GM12878 (cell line): ENCODE data around the gene ANKRD11. TPM values are rescaled to one million over a fixed set of nuclear protein-coding genes. Genes with fewer than 3 reads are reported as not detected.

Experiments
- CUX1 ChIP-seq: IDR thresholded peaks from 2 replicates; pipeline ENCODE4 v1.6.1; 2012; ENCODE audit warnings: improper control_type of control experiment, low read depth, low read length; ENCODE audit not compliant: insufficient replicate concordance
- EGR1 ChIP-seq, 2 experiments: IDR thresholded peaks; 1 replicate in 1 of 2; 2 replicates in 1 of 2; pipeline ENCODE4 v1.6.1; 2011 to 2012; ENCODE audit warnings: low read depth in 2 of 2, low read length in 2 of 2, borderline replicate concordance in 1 of 2, mild to moderate bottlenecking in 1 of 2, moderate library complexity in 1 of 2
- IKZF2 ChIP-seq, 2 experiments: fragments of 450-650 bp; IDR thresholded peaks; 2 replicates each; pipeline ENCODE4 v1.6.1; 2017; ENCODE audit warnings: mild to moderate bottlenecking in 2 of 2, moderate library complexity in 2 of 2
- IRF4 ChIP-seq: IDR thresholded peaks from 2 replicates; pipeline ENCODE4 v1.6.1; 2011; ENCODE audit warnings: low read depth, low read length
- NFYA ChIP-seq: IDR thresholded peaks from 2 replicates; pipeline ENCODE4 v1.6.1; 2011; ENCODE audit warnings: low read depth, mild to moderate bottlenecking, low read length, improper control_type of control experiment, borderline replicate concordance
- RAD51 ChIP-seq: fragments of 450-650 bp; IDR thresholded peaks from 2 replicates; pipeline ENCODE4 v1.6.1; 2016; ENCODE audit warnings: moderate library complexity, mild to moderate bottlenecking, inconsistent platforms
- SIX5 ChIP-seq: IDR thresholded peaks from 2 replicates; pipeline ENCODE4 v1.6.1; 2011; ENCODE audit warnings: mild to moderate bottlenecking, low read depth, low read length, moderate library complexity; ENCODE audit not compliant: severe bottlenecking
- SMAD1 ChIP-seq: fragments of 450-650 bp; IDR thresholded peaks from 2 replicates; pipeline ENCODE4 v1.6.1; 2018; ENCODE audit warnings: mild to moderate bottlenecking, low read depth; ENCODE audit not compliant: partially characterized antibody
- SP1 ChIP-seq: IDR thresholded peaks from one replicate; pipeline ENCODE4 v1.6.1; 2011; ENCODE audit warnings: low read depth, low read length
- SRF ChIP-seq, 2 experiments: IDR thresholded peaks; 2 replicates each; pipeline ENCODE4 v1.6.1; 2011; ENCODE audit warnings: low read depth in 2 of 2, low read length in 2 of 2, mild to moderate bottlenecking in 1 of 2, moderate library complexity in 1 of 2
- STAT1 ChIP-seq: fragments of 450-650 bp; conservative IDR thresholded peaks from 2 replicates; pipeline ENCODE4 v1.6.1; 2014; ENCODE audit warnings: antibody characterized with exemption, mild to moderate bottlenecking
- WRNIP1 ChIP-seq: IDR thresholded peaks from 2 replicates; pipeline ENCODE4 v1.6.1; 2011; ENCODE audit warnings: low read depth, low read length, improper control_type of control experiment, borderline replicate concordance
- ZBTB33 ChIP-seq: fragments of 450-650 bp; IDR thresholded peaks from 2 replicates; pipeline ENCODE4 v1.6.1; 2017; ENCODE audit warnings: mild to moderate bottlenecking
- ZNF384 ChIP-seq: IDR thresholded peaks from 2 replicates; pipeline ENCODE4 v1.6.1; 2012; ENCODE audit warnings: low read depth, mild to moderate bottlenecking, low read length, improper control_type of control experiment, borderline replicate concordance
- ZNF622 ChIP-seq: fragments of 450-650 bp; IDR thresholded peaks from 2 replicates; pipeline ENCODE4 v1.6.1; 2017; ENCODE audit warnings: mild to moderate bottlenecking, inconsistent platforms
- polyA plus RNA-seq, 11 experiments: library from polyadenylated mRNA; depleted of rRNA in 4 of 11; unstranded in 6 of 11; stranded (reverse) in 5 of 11; fragments of >200 nt; fragmentation: Nextera tagmentation in 4 of 11; fragmentation: Illumina TruSeq in 1 of 11; extraction: Ambion mirVana in 4 of 11; extraction: Trizol in 1 of 11; gene quantifications; 1 replicate in 1 of 11; 2 replicates in 10 of 11; pipeline versions ENCODE4 v1.2.1 to v1.2.3, GENCODE V29; 2011 to 2016; ENCODE audit warnings: inconsistent platforms in 2 of 11, missing spikeins in 2 of 11, low read depth in 1 of 11
- total RNA-seq, 4 experiments: library from RNA; depleted of rRNA in 3 of 4; stranded (reverse); fragments of >200 nt in 3 of 4; fragmentation: Illumina TruSeq in 1 of 4; extraction: Trizol in 1 of 4; gene quantifications; 2 replicates each; pipeline versions ENCODE4 v1.2.1 to v1.2.3, GENCODE V29; 2013 to 2021
- TF ChIP-seq, protein P1 (sequence below): fragments of 450-650 bp; formaldehyde crosslinking; IDR thresholded peaks from 2 replicates; pipeline ENCODE4 v1.4.0; 2020; ENCODE audit warnings: mild to moderate bottlenecking, moderate library complexity

ANKRD11 gene
- total and polyA plus RNA-seq, 10 of the 15 experiments (the other 5 are each of a cell fraction or from before 2014, with no cell fraction given) = 5.1 to 103 (median 27.4) TPM

DNA sequence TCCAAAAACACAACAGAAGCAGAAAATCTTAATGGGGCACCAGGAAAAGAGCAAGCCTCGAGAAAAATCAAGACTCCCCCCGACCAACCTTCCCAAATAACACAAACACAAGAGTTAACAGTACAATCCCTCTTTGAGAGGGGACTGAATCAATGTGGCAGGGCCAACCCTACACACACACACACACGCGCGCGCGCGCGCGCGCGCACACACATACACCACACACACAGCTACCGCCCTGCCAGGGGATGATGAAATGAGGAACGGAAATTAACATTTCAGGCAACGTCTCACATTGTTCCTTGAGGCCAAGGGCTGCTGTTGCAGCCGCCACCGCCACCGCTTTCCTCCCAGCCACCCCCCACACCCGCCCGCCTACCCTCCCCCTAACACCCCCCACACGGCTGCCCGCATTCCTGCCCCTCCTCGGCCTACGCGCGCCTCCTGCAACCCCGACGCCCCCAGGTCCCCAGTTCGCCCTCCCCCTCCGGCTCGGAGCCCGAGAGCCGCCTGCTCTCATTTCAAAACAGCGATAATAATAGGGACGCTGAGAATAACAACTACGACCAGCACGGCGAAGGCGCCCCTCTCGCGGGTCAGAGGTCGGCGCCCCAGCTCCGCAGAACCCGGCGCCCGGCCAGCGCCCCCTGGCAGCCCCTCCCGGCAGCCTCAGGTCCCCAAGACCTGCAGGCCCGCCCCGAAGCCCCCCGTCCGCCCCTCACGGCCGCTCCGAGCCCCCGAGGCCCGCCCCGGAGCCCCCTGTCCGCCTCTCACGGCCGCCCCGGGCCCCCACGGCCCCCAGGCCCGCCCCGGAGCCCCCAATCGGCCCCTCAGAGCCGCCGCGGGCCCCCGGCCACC lies 1.1 kb downstream of the ANKRD11 start (continued):
- TF ChIP-seq RAD51 (no peak), SRF (IDR thresholded peaks at IDR 0.05; ENCODE audit: low read depth in 2 of 2, low read length in 2 of 2) (0 out of 4 replicates have a peak, but pooled peaks of 1 of the 2 experiments have one; percentile 33), WRNIP1 (no peak), ZBTB33 (no peak), IKZF2 (IDR thresholded peaks at IDR 0.05) (peak in 1 of 2 experiments; percentile 51; a peak in 3 of 4 replicates), EGR1 (IDR thresholded peaks at IDR 0.05; ENCODE audit: borderline replicate concordance in 1 of 2, low read depth in 2 of 2, low read length in 2 of 2) (peak in 1 of 2 experiments; percentile 81; a peak in 2 of 3 replicates), CUX1 (no peak), NFYA (no peak), SIX5 (no peak), ZNF622 (no peak), IRF4 (peak; percentile 51; the same call in 1 of the 2 replicates), ZNF384 (no peak), SP1 (peak; percentile 53), SMAD1 (no peak), STAT1 (no peak)
- TF ChIP-seq, protein P1, sequence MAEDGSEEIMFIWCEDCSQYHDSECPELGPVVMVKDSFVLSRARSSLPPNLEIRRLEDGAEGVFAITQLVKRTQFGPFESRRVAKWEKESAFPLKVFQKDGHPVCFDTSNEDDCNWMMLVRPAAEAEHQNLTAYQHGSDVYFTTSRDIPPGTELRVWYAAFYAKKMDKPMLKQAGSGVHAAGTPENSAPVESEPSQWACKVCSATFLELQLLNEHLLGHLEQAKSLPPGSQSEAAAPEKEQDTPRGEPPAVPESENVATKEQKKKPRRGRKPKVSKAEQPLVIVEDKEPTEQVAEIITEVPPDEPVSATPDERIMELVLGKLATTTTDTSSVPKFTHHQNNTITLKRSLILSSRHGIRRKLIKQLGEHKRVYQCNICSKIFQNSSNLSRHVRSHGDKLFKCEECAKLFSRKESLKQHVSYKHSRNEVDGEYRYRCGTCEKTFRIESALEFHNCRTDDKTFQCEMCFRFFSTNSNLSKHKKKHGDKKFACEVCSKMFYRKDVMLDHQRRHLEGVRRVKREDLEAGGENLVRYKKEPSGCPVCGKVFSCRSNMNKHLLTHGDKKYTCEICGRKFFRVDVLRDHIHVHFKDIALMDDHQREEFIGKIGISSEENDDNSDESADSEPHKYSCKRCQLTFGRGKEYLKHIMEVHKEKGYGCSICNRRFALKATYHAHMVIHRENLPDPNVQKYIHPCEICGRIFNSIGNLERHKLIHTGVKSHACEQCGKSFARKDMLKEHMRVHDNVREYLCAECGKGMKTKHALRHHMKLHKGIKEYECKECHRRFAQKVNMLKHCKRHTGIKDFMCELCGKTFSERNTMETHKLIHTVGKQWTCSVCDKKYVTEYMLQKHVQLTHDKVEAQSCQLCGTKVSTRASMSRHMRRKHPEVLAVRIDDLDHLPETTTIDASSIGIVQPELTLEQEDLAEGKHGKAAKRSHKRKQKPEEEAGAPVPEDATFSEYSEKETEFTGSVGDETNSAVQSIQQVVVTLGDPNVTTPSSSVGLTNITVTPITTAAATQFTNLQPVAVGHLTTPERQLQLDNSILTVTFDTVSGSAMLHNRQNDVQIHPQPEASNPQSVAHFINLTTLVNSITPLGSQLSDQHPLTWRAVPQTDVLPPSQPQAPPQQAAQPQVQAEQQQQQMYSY (CRISPR knock-in tag) = no peak
